Activated T-cell treated with anti-CD3 and anti-CD28 coated beads, Interleukin-2, amount 50 U/mL, for 72 hours (primary cell): ENCODE data around the gene SLC38A3. TPM values are rescaled to one million over a fixed set of nuclear protein-coding genes. Genes with fewer than 3 reads are reported as not detected.
"Not testable (repeated sequence)": the region's sequence is repeated elsewhere in the genome, so short reads cannot be mapped to it uniquely, and the experiment has no call there.

Source experiments
- ATAC-seq, 2 donors: fragments of 150-1000 bp; cut with Tn5 transposase; replicated peaks in 1 of 2; 2 replicates each; pipeline ENCODE4 v1.10.0; 2021; ENCODE audit warnings: moderate library complexity in 2 of 2, mild to moderate bottlenecking in 1 of 2
- DNase-seq, 2 donors: peaks; one replicate each; pipeline ENCODE4 v3.0.0; 2021 to 2022; ENCODE audit warnings: mixed read lengths in 1 of 2
- H3K27ac Mint-ChIP-seq: one replicate; pipeline ENCODE4 v1.8.0; 2022; ENCODE audit warnings: mild to moderate bottlenecking, moderate library complexity, mixed read lengths
- H3K27me3 Mint-ChIP-seq: one replicate; pipeline ENCODE4 v1.8.0; 2022; ENCODE audit warnings: low read depth, mixed read lengths
- H3K36me3 Mint-ChIP-seq, 2 donors: one replicate each; pipeline ENCODE4 v1.8.0; 2022; ENCODE audit warnings: mixed read lengths in 2 of 2, mild to moderate bottlenecking in 1 of 2; ENCODE audit not compliant: insufficient read depth in 2 of 2
- H3K4me1 Mint-ChIP-seq: one replicate; pipeline ENCODE4 v1.8.0; 2022; ENCODE audit warnings: low read depth, mixed read lengths
- H3K4me3 Mint-ChIP-seq, 2 donors: one replicate each; pipeline ENCODE4 v1.8.0; 2022; ENCODE audit warnings: mild to moderate bottlenecking in 2 of 2, mixed read lengths in 2 of 2, moderate library complexity in 2 of 2
- H3K9me3 Mint-ChIP-seq, 2 donors: one replicate each; pipeline ENCODE4 v1.8.0; 2022; ENCODE audit warnings: mixed read lengths in 2 of 2
- total RNA-seq, 2 donors: library from RNA; stranded (reverse); gene quantifications; one replicate each; pipeline ENCODE4 v1.2.3, GENCODE V29; 2022

Gene SLC38A3
- total RNA-seq, 2 donors from 2014 or later: not detected

DNA sequence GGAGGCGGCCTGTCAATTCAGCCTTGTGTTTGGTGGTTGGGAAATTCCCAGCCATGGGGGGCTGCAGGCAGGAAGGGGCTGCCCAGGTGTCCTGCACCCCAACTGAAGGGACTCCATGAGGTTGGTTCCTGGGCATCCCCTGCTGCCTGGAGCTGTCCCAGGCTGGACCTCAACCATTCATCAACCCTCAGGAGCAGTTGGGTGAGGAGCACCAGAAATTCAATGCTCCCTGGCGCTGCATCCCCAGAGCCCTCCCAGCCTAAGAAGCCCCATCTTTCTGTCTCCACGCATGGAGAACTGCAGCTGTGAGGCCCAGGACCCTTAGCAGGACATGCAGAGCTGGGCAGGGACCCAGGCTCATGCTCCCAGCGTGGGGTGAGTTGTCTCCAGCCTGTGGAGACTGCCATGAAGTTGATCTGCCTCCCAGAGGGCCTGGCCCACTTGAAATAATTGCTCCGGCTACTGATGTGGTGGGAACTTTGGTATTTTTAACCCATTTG is 55.9 kb downstream of the SLC38A3 start:
- Mint-ChIP-seq H3K4me3 (peak overlapping the region; percentile 63 to 67), H3K36me3 (peaks cover 11 to 14% of the 10 kb centered on the region in 2 donors), H3K9me3 (peaks cover 0 to 3% of the 10 kb centered on the region in 2 donors), H3K27me3 (peaks cover 6% of the 10 kb centered on the region), H3K27ac (no peak overlapping the region), H3K4me1 (peaks cover 15% of the 10 kb centered on the region)
- ATAC-seq (no peak), DNase-seq (no peak)

GRCh38 chr3:50261505-50261904 is 56.4 kb downstream of the SLC38A3 start:
- H3K4me3 Mint-ChIP-seq: peak overlapping the region in 1 of 2 donors; percentile 67

GRCh38 chr3:50262200-50262599 is 57.1 kb downstream of the SLC38A3 start:
- H3K36me3 Mint-ChIP-seq, ATAC-seq, H3K9me3 Mint-ChIP-seq, H3K4me3 Mint-ChIP-seq, H3K27ac Mint-ChIP-seq, DNase-seq: not testable (repeated sequence)
- H3K27me3 Mint-ChIP-seq: peaks cover 17% of the 10 kb centered on the region
- H3K4me1 Mint-ChIP-seq: peaks cover 13% of the 10 kb centered on the region

More at GRCh38 chr3:50261505-50261904, 56.4 kb downstream of the SLC38A3 start:
- H3K36me3 Mint-ChIP-seq: peaks cover 10 to 13% of the 10 kb centered on the region in 2 donors
- peaks cover 10% of the 10 kb centered on the region for H3K27me3 Mint-ChIP-seq
- H3K27ac Mint-ChIP-seq: no peak overlapping the region
- no peak for DNase-seq
- H3K9me3 Mint-ChIP-seq: peaks cover 0 to 3% of the 10 kb centered on the region in 2 donors
- peaks cover 15% of the 10 kb centered on the region for H3K4me1 Mint-ChIP-seq
- ATAC-seq: no peak

GRCh38 chr3:50262778-50263177 is 57.7 kb downstream of the SLC38A3 start:
- no peak for ATAC-seq
- Mint-ChIP-seq H3K4me3 (no peak overlapping the region), H3K27me3 (peaks cover 17% of the 10 kb centered on the region), H3K9me3 (no peaks in the 10 kb centered on the region), H3K27ac (no peak overlapping the region), H3K36me3 (peaks cover 0 to 4% of the 10 kb centered on the region in 2 donors), H3K4me1 (peaks cover 11% of the 10 kb centered on the region)
- no peak for DNase-seq

GRCh38 chr3:50263478-50264382 is 58.7 kb downstream of the SLC38A3 start:
- Mint-ChIP-seq H3K4me1 (peaks cover 11% of the 10 kb centered on the region), H3K36me3 (peaks cover 0 to 2% of the 10 kb centered on the region in 2 donors), H3K27me3 (peaks cover 24% of the 10 kb centered on the region), H3K27ac (peak overlapping the region; percentile 77), H3K4me3 (no peak overlapping the region), H3K9me3 (no peaks in the 10 kb centered on the region)
- ATAC-seq (no peak), DNase-seq (no peak)

- H3K4me1 Mint-ChIP-seq: peaks cover 5% of the 10 kb centered on the region
- ATAC-seq: no peak
- no peaks in the 10 kb centered on the region for H3K36me3 Mint-ChIP-seq
- no peak for DNase-seq
- H3K4me3 Mint-ChIP-seq: no peak overlapping the region
- no peaks in the 10 kb centered on the region for H3K9me3 Mint-ChIP-seq
- no peak overlapping the region for H3K27ac Mint-ChIP-seq
- peaks cover 24% of the 10 kb centered on the region for H3K27me3 Mint-ChIP-seq
These were observed 59.4 kb downstream of the SLC38A3 start for GRCh38 chr3:50264383-50264963.

- no peaks in the 10 kb centered on the region for H3K4me1 Mint-ChIP-seq
- DNase-seq (no peak), ATAC-seq (no peak)
- H3K9me3 Mint-ChIP-seq: no peaks in the 10 kb centered on the region
- H3K27me3 Mint-ChIP-seq: peaks cover 24% of the 10 kb centered on the region
- H3K4me3 Mint-ChIP-seq: no peak overlapping the region
- H3K27ac Mint-ChIP-seq: no peak overlapping the region
- no peaks in the 10 kb centered on the region for H3K36me3 Mint-ChIP-seq
These were observed 60.0 kb downstream of the SLC38A3 start for GRCh38 chr3:50264964-50265485.

DNA sequence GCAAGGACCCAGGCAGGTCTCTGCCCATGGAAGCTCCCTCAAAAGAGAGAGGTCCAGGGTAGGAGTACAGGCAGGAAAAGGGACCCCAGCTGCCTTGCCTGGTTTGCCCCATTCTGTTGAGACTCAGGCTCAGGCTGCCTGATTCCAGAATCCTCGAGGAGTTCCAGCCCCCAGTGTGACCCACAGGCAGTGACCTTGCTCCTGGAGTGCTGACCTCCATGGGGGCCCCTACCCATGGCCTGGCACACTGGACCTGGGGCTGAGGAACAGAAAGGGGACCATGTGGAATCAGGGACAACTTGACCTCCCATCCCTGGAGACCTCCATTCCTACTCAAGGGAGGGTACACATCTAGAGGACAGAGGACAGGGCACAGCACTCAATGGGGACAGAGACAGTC is 60.5 kb downstream of the SLC38A3 start:
- Mint-ChIP-seq H3K4me1 (no peaks in the 10 kb centered on the region), H3K9me3 (no peaks in the 10 kb centered on the region), H3K27me3 (peaks cover 24% of the 10 kb centered on the region), H3K36me3 (no peaks in the 10 kb centered on the region), H3K4me3 (no peak overlapping the region), H3K27ac (no peak overlapping the region)
- DNase-seq (no peak), ATAC-seq (no peak)

GRCh38 chr3:50266017-50266416 is 60.9 kb downstream of the SLC38A3 start:
- Mint-ChIP-seq H3K9me3 (no peaks in the 10 kb centered on the region), H3K4me1 (no peaks in the 10 kb centered on the region), H3K4me3 (no peak overlapping the region), H3K36me3 (no peaks in the 10 kb centered on the region), H3K27me3 (peaks cover 24% of the 10 kb centered on the region), H3K27ac (no peak overlapping the region)
- no peak for DNase-seq
- no peak for ATAC-seq

DNA sequence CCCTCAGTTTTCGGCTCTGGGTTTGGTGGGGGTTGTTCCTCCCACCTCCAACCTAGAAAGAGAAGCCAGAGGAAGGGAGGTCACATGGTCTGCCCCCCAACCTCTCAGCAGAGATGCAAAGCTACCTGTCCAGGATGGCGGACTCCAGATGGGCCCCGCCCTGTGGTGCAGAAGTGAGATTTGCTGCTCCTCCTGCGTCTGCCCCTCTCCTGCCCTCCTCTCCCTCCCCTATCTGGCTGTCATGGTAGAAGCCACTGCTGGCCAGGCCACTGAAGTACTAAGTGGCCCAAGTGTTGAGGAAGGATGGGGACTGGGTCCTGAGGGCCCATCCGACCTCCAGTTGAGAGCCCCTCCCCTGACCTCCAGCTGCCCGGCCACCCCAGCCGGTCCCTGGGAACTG is 61.8 kb downstream of the SLC38A3 start:
- H3K36me3 Mint-ChIP-seq: no peaks in the 10 kb centered on the region
- H3K4me3 Mint-ChIP-seq: no peak overlapping the region
- no peak for DNase-seq
- peaks cover 4% of the 10 kb centered on the region for H3K4me1 Mint-ChIP-seq
- no peak for ATAC-seq
- H3K27ac Mint-ChIP-seq: no peak overlapping the region
- H3K9me3 Mint-ChIP-seq: no peaks in the 10 kb centered on the region
- peaks cover 24% of the 10 kb centered on the region for H3K27me3 Mint-ChIP-seq

DNA sequence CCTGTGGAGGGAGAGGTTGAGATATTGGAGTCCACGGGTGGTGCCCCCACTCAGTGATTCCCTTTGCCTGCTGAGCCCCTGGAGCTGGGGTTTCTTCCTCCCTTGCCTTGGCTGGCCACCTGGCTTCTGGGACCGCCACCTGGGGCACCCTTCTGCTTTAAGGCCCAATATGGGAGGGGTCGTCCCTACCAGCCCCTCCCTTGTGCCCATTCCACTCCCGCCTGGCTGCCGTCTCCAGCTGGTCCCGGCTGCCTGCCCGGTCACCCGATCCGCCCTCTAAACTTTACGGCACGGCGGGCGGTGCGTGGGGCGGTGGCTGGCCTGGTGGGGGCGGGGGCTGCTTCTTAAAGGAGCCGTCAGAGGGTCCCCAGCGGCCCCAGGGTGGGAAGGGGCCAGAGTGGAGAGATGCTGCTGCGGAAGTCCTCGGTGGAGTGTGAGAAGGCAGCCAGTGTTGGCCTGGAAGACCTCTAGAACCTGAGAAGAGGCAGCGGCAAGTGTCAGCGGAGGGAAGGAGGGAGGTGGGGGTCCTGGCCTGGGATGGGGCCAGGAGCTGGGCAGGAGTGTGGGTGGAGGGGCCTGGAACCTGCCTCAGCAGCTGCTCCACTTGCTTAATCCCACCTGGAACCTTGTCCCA is 62.3 kb downstream of the SLC38A3 start:
- Mint-ChIP-seq H3K27me3 (peaks cover 24% of the 10 kb centered on the region), H3K4me1 (peaks cover 8% of the 10 kb centered on the region), H3K9me3 (no peaks in the 10 kb centered on the region), H3K4me3 (no peak overlapping the region), H3K36me3 (no peaks in the 10 kb centered on the region), H3K27ac (no peak overlapping the region)
- DNase-seq (no peak), ATAC-seq (no peak)

GRCh38 chr3:50268276-50268675 is 63.2 kb downstream of the SLC38A3 start:
- no peak for ATAC-seq
- Mint-ChIP-seq H3K9me3 (no peaks in the 10 kb centered on the region), H3K27ac (no peak overlapping the region), H3K27me3 (peaks cover 29% of the 10 kb centered on the region), H3K4me1 (peaks cover 17% of the 10 kb centered on the region), H3K36me3 (no peaks in the 10 kb centered on the region), H3K4me3 (no peak overlapping the region)
- no peak for DNase-seq
